CD4-positive, alpha-beta T cell (primary cell): Measurements from ENCODE around the gene ESR1. TPM values are rescaled to one million over a fixed set of nuclear protein-coding genes. Genes with fewer than 3 reads are reported as not detected.

Experiments used
- ATAC-seq: fragments of 200-7000 bp; cut with Tn5 transposase; one replicate; pipeline ENCODE4 v1.10.0; 2022; ENCODE audit warnings: mild to moderate bottlenecking; ENCODE audit not compliant: poor library complexity
- CTCF ChIA-PET: fragments of 350-600 bp; sonication (Branson Sonifier 250); formaldehyde crosslinking; loops from one replicate; lab custom pipeline; 2021; ENCODE audit warnings: antibody characterized with exemption, inconsistent platforms; lab: Charles Lee
- POLR2A ChIA-PET: fragments of 350-600 bp; sonication (Branson Sonifier 250); formaldehyde crosslinking; loops from one replicate; lab custom pipeline; 2021; ENCODE audit warnings: antibody characterized with exemption, inconsistent platforms; lab: Charles Lee
- DNase-seq, 14 experiments: peaks; one replicate each; pipeline ENCODE4 v3.0.0-alpha.2; 2013 to 2020; ENCODE audit warnings: mixed read lengths in 2 of 14
- H3K27ac ChIP-seq, 2 donors: one replicate each; pipeline versions ENCODE4 v1.5.1 to v1.7.0; 2013; ENCODE audit warnings: low read length in 2 of 2, low read depth in 1 of 2, mild to moderate bottlenecking in 1 of 2
- H3K27me3 ChIP-seq, 2 experiments: 1 replicate in 1 of 2; 2 replicates in 1 of 2; pipeline versions ENCODE4 v1.6.1 to v1.7.0; 2013; ENCODE audit warnings: low read length in 2 of 2, control low read depth in 1 of 2, mild to moderate bottlenecking in 1 of 2, moderate library complexity in 1 of 2; ENCODE audit not compliant: insufficient read depth in 2 of 2, control insufficient read depth in 1 of 2
- H3K36me3 ChIP-seq: one replicate; pipeline ENCODE4 v1.6.1; 2013; ENCODE audit warnings: low read length, control low read depth; ENCODE audit not compliant: insufficient read depth
- H3K4me1 ChIP-seq: one replicate; pipeline ENCODE4 v1.6.1; 2013; ENCODE audit warnings: low read length, control low read depth; ENCODE audit not compliant: insufficient read depth
- H3K4me3 ChIP-seq: one replicate; pipeline ENCODE4 v1.5.1; 2013; ENCODE audit warnings: mild to moderate bottlenecking, low read length, moderate library complexity
- H3K9me3 ChIP-seq, 2 experiments: 1 replicate in 1 of 2; 2 replicates in 1 of 2; pipeline versions ENCODE4 v1.6.1 to v1.7.0; 2013; ENCODE audit warnings: low read length in 2 of 2, mild to moderate bottlenecking in 2 of 2, control low read depth in 1 of 2, moderate library complexity in 1 of 2; ENCODE audit not compliant: control insufficient read depth in 1 of 2, insufficient read depth in 1 of 2
- H3K27ac Mint-ChIP-seq: one replicate; pipeline ENCODE4 v1.8.0; 2020; ENCODE audit warnings: mixed read lengths
- H3K27me3 Mint-ChIP-seq: one replicate; pipeline ENCODE4 v1.8.0; 2021; ENCODE audit warnings: mixed read lengths
- H3K36me3 Mint-ChIP-seq: one replicate; pipeline ENCODE4 v1.8.0; 2021; ENCODE audit warnings: low read depth, mixed read lengths
- H3K4me1 Mint-ChIP-seq: one replicate; pipeline ENCODE4 v1.8.0; 2021; ENCODE audit warnings: low read depth, mixed read lengths
- H3K4me3 Mint-ChIP-seq: one replicate; pipeline ENCODE4 v1.8.0; 2020; ENCODE audit warnings: mild to moderate bottlenecking, mixed read lengths
- H3K9me3 Mint-ChIP-seq: one replicate; pipeline ENCODE4 v1.8.0; 2020; ENCODE audit warnings: mixed read lengths
- CTCF ChIP-seq: fragments of 200-600 bp; IDR thresholded peaks from one replicate; pipeline ENCODE4 v1.8.0; 2022; ENCODE audit warnings: antibody characterized with exemption, mild to moderate bottlenecking
- intact Hi-C, 2 experiments: fragments of 100-400 bp; cut with DNase I in 1 of 2; cut with micrococcal nuclease in 1 of 2; formaldehyde crosslinking; loops; one replicate each; pipeline versions ENCODE4 v1.15.1 to v1.9.0; 2023 to 2025; cut with DNase I, micrococcal nuclease
- total RNA-seq, 174 experiments: library from RNA in 2 of 174; stranded (reverse) in 2 of 174; gene quantifications; one replicate each; pipeline ENCODE4 v1.2.3 and lab custom pipeline; 2021 to 2026

Gene ESR1
- total RNA-seq, 2 experiments from 2014 or later = 2.6 to 2.8 TPM

- H3K4me1 Mint-ChIP-seq = no peaks in the 10 kb centered on the region
- CTCF ChIA-PET = no interaction called here
Observed at GRCh38 chr6:151870375-151870774, 62.9 kb downstream of the ESR1 start.

GRCh38 chr6:151875524-151875923 lies 68.0 kb downstream of the ESR1 start:
- H3K27me3 ChIP-seq = no peaks in the 10 kb centered on the region
- POLR2A ChIA-PET = no interaction called here
- no peaks in the 10 kb centered on the region for H3K4me1 ChIP-seq

More at GRCh38 chr6:151870375-151870774, 62.9 kb downstream of the ESR1 start:
- H3K36me3 Mint-ChIP-seq = peaks cover 4% of the 10 kb centered on the region
- POLR2A ChIA-PET = no interaction called here
- intact Hi-C loops = no loop called here
- no peaks in the 10 kb centered on the region for H3K4me1 ChIP-seq
- DNase-seq = no peak
- no peak overlapping the region for H3K27ac ChIP-seq
- H3K9me3 Mint-ChIP-seq = peaks cover 8% of the 10 kb centered on the region
- no peak overlapping the region for H3K4me3 ChIP-seq
- no peak overlapping the region for H3K27ac Mint-ChIP-seq
- no peaks in the 10 kb centered on the region for H3K27me3 Mint-ChIP-seq
- no peak for ATAC-seq
- no peak overlapping the region for H3K4me3 Mint-ChIP-seq
- no peaks in the 10 kb centered on the region for H3K36me3 ChIP-seq
- H3K9me3 ChIP-seq = peaks cover 0 to 1% of the 10 kb centered on the region in 2 experiments
- H3K27me3 ChIP-seq = no peaks in the 10 kb centered on the region
- TF ChIP-seq CTCF = no peak

GRCh38 chr6:151876122-151876521 lies 68.6 kb downstream of the ESR1 start:
- H3K27ac Mint-ChIP-seq = no peak overlapping the region
- Histone ChIP-seq H3K36me3 (no peaks in the 10 kb centered on the region), H3K4me3 (no peak overlapping the region), H3K27me3 (no peaks in the 10 kb centered on the region), H3K27ac (no peak overlapping the region), H3K4me1 (no peaks in the 10 kb centered on the region), H3K9me3 (no peaks in the 10 kb centered on the region)
- POLR2A ChIA-PET = no interaction called here
- ATAC-seq = no peak
- H3K27me3 Mint-ChIP-seq = no peaks in the 10 kb centered on the region
- no peak for TF ChIP-seq CTCF
- H3K9me3 Mint-ChIP-seq = peaks cover 2% of the 10 kb centered on the region
- intact Hi-C loops = no loop called here
- no peak for DNase-seq
- CTCF ChIA-PET = no interaction called here
- H3K4me3 Mint-ChIP-seq = no peak overlapping the region
- no peaks in the 10 kb centered on the region for H3K4me1 Mint-ChIP-seq
- H3K36me3 Mint-ChIP-seq = no peaks in the 10 kb centered on the region

More at GRCh38 chr6:151875524-151875923, 68.0 kb downstream of the ESR1 start:
- no peaks in the 10 kb centered on the region for H3K4me1 Mint-ChIP-seq
- H3K27me3 Mint-ChIP-seq = no peaks in the 10 kb centered on the region
- Histone ChIP-seq H3K27ac (no peak overlapping the region), H3K36me3 (no peaks in the 10 kb centered on the region), H3K9me3 (no peaks in the 10 kb centered on the region), H3K4me3 (no peak overlapping the region)
- no peak overlapping the region for H3K4me3 Mint-ChIP-seq
- peaks cover 2% of the 10 kb centered on the region for H3K9me3 Mint-ChIP-seq
- no peak overlapping the region for H3K27ac Mint-ChIP-seq
- intact Hi-C loops = no loop called here
- no peak for ATAC-seq
- TF ChIP-seq CTCF = no peak
- DNase-seq = no peak
- CTCF ChIA-PET = interaction anchor here (0.6 kb wide), 1 partner anchor 17 kb away, joined by 3 read pairs; no protein-coding TSS in a partner anchor
- no peaks in the 10 kb centered on the region for H3K36me3 Mint-ChIP-seq
